Colon (tissue), 2 donors: ENCODE data around the gene DUSP11.
"Not testable (repeated sequence)": the region's sequence is repeated elsewhere in the genome, so short reads cannot be mapped to it uniquely, and the experiment has no call there.

Experiments used
- FAIRE-seq: peaks from 2 replicates; lab custom pipeline; 2012; peaks lifted over from hg19 to GRCh38; lab: Jason Lieb, UNC
- donor health status: control.
- donor health status: control.

Gene DUSP11

DNA sequence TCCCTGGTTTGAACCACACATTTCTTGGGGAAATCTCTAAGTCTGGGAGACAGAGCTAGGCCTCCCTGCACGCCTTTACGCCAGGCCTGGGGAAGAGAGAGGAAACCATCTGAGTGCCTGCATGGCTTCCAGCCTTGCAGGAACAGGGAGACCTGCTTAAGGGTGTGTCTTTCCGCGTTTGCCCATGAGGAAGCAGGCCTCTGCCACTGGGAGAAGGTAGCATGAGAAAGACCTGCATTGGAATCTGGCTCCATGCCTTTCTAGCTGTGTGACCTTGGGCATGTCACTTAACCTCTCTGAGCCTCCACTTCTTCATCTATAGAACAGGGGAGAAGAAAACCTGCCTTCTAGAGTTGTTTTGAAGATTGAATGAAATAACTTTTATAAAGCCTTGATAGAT lies 62.2 kb downstream of the DUSP11 start:
- not testable (repeated sequence) for FAIRE-seq

DNA sequence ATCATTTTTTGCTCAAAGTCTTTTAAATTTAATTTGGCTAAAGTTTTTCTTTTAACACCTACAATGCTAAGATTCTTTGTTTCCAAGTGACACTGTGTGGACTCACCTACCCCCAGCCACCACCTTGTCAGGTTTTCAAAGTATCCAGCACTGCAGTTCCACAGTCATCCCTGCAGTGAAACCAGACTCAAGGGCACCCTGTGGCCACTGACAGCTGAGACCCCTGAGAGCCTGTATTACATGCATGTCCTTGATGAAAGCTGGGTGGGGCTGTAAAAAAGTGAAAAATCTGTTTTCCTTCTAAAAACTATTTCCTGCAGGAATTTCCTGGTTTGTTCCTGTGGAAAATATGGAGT lies 62.7 kb downstream of the DUSP11 start:
- no peak for FAIRE-seq

DNA sequence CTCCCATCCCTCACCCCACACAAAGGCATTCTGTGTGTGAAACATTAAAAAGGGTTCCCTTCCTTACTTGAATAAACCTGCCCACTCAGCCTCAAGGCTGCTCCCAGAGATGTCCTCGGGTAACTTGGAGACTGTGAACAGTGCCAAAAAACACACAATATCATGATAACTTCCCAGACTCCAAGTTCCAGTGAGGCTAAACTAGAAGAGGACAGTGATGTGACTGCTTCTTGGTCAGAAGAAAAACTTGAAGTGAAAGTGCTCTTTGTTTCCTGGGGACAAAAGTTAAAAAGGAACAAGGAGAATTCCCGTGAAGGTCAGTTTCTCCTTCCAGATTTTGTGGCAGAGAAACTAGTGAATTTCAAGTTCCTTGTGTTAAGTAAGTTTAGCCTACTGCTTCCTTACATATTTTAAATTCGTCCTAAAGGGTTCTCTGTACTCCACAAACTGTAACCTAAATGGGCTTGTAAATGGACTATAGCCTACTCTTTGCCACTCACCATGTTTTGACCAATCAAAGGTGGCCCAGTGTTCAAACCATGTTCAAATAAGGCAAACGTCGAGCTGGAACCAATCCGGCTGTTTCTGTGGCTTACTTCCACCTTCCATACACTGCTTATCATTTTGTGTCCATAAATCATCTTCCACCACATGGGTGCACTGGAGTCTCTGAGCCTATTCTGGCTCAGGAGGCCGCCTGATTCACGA lies 63.2 kb downstream of the DUSP11 start:
- no peak for FAIRE-seq

DNA sequence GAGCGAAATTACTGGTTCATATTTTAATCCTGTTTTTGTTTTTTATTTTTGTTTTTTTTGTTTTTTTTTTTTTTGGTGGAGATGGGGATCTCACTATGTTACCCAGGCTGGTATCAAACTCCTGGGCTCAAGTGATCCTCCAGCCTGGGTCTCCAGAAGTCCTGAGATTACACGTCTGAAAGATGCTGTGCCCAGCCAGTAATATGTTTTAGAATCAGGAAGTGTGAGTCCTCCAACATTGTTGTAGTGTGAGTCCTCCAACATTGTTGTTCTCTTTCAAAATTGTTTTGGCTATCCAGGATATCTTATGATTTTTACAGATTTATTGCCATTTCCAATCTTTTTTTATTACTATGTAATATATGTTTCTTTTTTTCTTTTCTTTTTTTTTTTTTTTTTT lies 65.8 kb downstream of the DUSP11 start:
- FAIRE-seq = no peak
